PC-9 (cell line): ENCODE results near the gene AGAP1. TPM values are rescaled to one million over a fixed set of nuclear protein-coding genes. Genes with fewer than 3 reads are reported as not detected.

ENCODE experiments used
- BruUV-seq: library from RNA; stranded (reverse); fragments of 400-500 nt; replicated peaks from 2 replicates; lab custom pipeline; 2021; lab: Mats Ljungman, UMichigan
- CTCF ChIA-PET: fragments of 300-600 bp; sonication (Branson Sonifier 250); formaldehyde crosslinking; loops from one replicate; lab custom pipeline; 2022; ENCODE audit warnings: antibody characterized with exemption; lab: Charles Lee
- POLR2A ChIA-PET: fragments of 300-600 bp; sonication (Branson Sonifier 250); formaldehyde crosslinking; loops from one replicate; lab custom pipeline; 2022; ENCODE audit warnings: antibody characterized with exemption; ENCODE audit not compliant: unreplicated experiment; lab: Charles Lee
- DNase-seq, 2 experiments: peaks; one replicate each; pipeline versions ENCODE4 v3.0.0 to v3.0.0-alpha.2; 2015 to 2022; ENCODE audit warnings: mixed read lengths in 1 of 2
- H2AFZ ChIP-seq: fragments of 200-600 bp; sonication (generic); 2 replicates; pipeline ENCODE4 v1.8.1; 2017; ENCODE audit warnings: antibody characterized with exemption
- H3F3A ChIP-seq: fragments of 200-600 bp; sonication (generic); 2 replicates; pipeline ENCODE4 v1.8.1; 2017; ENCODE audit warnings: antibody characterized with exemption, mild to moderate bottlenecking, low read depth; ENCODE audit not compliant: insufficient read depth
- H3K27ac ChIP-seq: fragments of 200-600 bp; sonication (generic); 2 replicates; pipeline ENCODE4 v1.6.1; 2016; ENCODE audit warnings: mixed run types
- H3K27me3 ChIP-seq: fragments of 200-600 bp; sonication (generic); 2 replicates; pipeline ENCODE4 v1.6.1; 2016; ENCODE audit warnings: low read depth, mixed run types; ENCODE audit not compliant: insufficient read depth
- H3K36me3 ChIP-seq: fragments of 200-600 bp; sonication (generic); 2 replicates; pipeline ENCODE4 v1.6.1; 2016; ENCODE audit warnings: low read depth, mixed run types
- H3K4me1 ChIP-seq: fragments of 200-600 bp; sonication (generic); replicated peaks from 2 replicates; pipeline ENCODE4 v1.6.1; 2016; ENCODE audit warnings: mixed run types; ENCODE audit not compliant: insufficient read depth
- H3K4me2 ChIP-seq: fragments of 200-600 bp; sonication (generic); 2 replicates; pipeline ENCODE4 v1.6.1; 2017; ENCODE audit warnings: mixed run types
- H3K4me3 ChIP-seq: fragments of 200-600 bp; sonication (generic); 2 replicates; pipeline ENCODE4 v1.6.1; 2016; ENCODE audit warnings: mixed run types
- H3K79me2 ChIP-seq: fragments of 200-600 bp; sonication (generic); 2 replicates; pipeline ENCODE4 v1.6.1; 2017; ENCODE audit warnings: low read depth, mixed run types
- H3K9me2 ChIP-seq: fragments of 200-600 bp; sonication (generic); 2 replicates; pipeline ENCODE4 v1.8.1; 2017; ENCODE audit warnings: mild to moderate bottlenecking; ENCODE audit not compliant: insufficient read depth
- H3K9me3 ChIP-seq: fragments of 200-600 bp; sonication (generic); 2 replicates; pipeline ENCODE4 v1.8.1; 2016; ENCODE audit warnings: low read depth; ENCODE audit not compliant: insufficient read depth
- H4K20me1 ChIP-seq: fragments of 200-600 bp; sonication (generic); 2 replicates; pipeline ENCODE4 v1.8.1; 2017; ENCODE audit not compliant: insufficient read depth
- CTCF ChIP-seq: fragments of 200-600 bp; sonication (generic); conservative IDR thresholded peaks from 2 replicates; pipeline ENCODE4 v1.6.1; 2017; ENCODE audit warnings: mixed run types, antibody characterized with exemption, mild to moderate bottlenecking, moderate library complexity
- EZH2 ChIP-seq: fragments of 200-600 bp; sonication (generic); IDR thresholded peaks from 2 replicates; pipeline ENCODE4 v1.8.0; 2017; ENCODE audit warnings: antibody characterized with exemption, low read depth
- intact Hi-C: fragments of 100-400 bp; cut with micrococcal nuclease; formaldehyde crosslinking; loops from one replicate; pipeline ENCODE4 v1.10.0; 2022; ENCODE audit not compliant: unreplicated experiment
- total RNA-seq: library from RNA; stranded (reverse); gene quantifications from 2 replicates; pipeline ENCODE4 v1.2.3, GENCODE V29; 2021

The AGAP1 gene
- total RNA-seq, 1 experiment from 2014 or later = 91.4 TPM

DNA sequence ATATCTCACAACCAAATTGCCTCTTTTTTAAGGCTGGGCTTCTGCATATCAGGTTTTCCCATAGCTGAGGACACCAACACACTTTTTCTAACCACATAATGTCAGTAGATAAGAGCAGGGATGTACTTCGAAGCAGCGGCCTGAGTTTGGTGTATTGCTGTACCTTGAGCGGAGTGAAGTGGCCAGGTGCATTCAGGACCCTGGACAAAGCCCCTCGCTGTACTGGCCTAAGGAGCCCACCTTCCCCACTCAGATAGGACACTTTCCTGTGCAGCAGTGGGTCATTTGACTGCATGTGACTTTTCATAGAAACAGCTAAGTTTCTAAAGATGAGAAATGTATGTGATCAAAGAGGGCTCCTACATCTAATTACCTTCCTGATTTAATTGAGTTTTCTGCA lies 461.8 kb downstream of the AGAP1 start:
- Histone ChIP-seq H3K9me3 (no peaks in the 10 kb centered on the region), H4K20me1 (peaks cover 11% of the 10 kb centered on the region; the same call in 1 of the 2 replicates), H3F3A (no peaks in the 10 kb centered on the region; the same call in 1 of the 2 replicates), H3K4me1 (no peaks in the 10 kb centered on the region), H3K79me2 (no peaks in the 10 kb centered on the region), H3K27me3 (no peaks in the 10 kb centered on the region), H2AFZ (no peak overlapping the region), H3K4me3 (no peak overlapping the region), H3K4me2 (no peak overlapping the region), H3K27ac (no peak overlapping the region), H3K9me2 (no peaks in the 10 kb centered on the region), H3K36me3 (no peaks in the 10 kb centered on the region)
- intact Hi-C loops = no loop called here
- DNase-seq = no peak
- ChIA-PET CTCF (no interaction called here), POLR2A (no interaction called here)
- BruUV-seq = no TSS peak
- no peak for TF ChIP-seq CTCF
- no peak for TF ChIP-seq EZH2

GRCh38 chr2:235956281-235956970 lies 462.6 kb downstream of the AGAP1 start:
- intact Hi-C loops = no loop called here
- POLR2A ChIA-PET = no interaction called here
- no peak overlapping the region for H2AFZ ChIP-seq
- no peak for TF ChIP-seq EZH2
- TF ChIP-seq CTCF = no peak
- no peak overlapping the region for H3K4me2 ChIP-seq
- no peaks in the 10 kb centered on the region for H3K36me3 ChIP-seq
- no peaks in the 10 kb centered on the region for H3K9me2 ChIP-seq
- no peaks in the 10 kb centered on the region for H3K79me2 ChIP-seq
- CTCF ChIA-PET = no interaction called here
- H3K9me3 ChIP-seq = no peaks in the 10 kb centered on the region
- H3K4me3 ChIP-seq = no peak overlapping the region
- no peak for DNase-seq
- H3K27ac ChIP-seq = no peak overlapping the region
- no peaks in the 10 kb centered on the region for H3K4me1 ChIP-seq
- H3K27me3 ChIP-seq = no peaks in the 10 kb centered on the region
- peaks cover 11% of the 10 kb centered on the region; the same call in 1 of the 2 replicates for H4K20me1 ChIP-seq
- no TSS peak for BruUV-seq
- H3F3A ChIP-seq = no peaks in the 10 kb centered on the region

GRCh38 chr2:235957251-235957650 lies 463.4 kb downstream of the AGAP1 start:
- H3F3A ChIP-seq = no peaks in the 10 kb centered on the region
- POLR2A ChIA-PET = no interaction called here

More at GRCh38 chr2:235957251-235957650, 463.4 kb downstream of the AGAP1 start:
- Histone ChIP-seq H3K9me3 (no peaks in the 10 kb centered on the region), H3K27ac (no peak overlapping the region), H2AFZ (no peak overlapping the region), H3K79me2 (no peaks in the 10 kb centered on the region), H3K27me3 (no peaks in the 10 kb centered on the region), H3K4me1 (no peaks in the 10 kb centered on the region), H3K4me2 (no peak overlapping the region), H3K9me2 (no peaks in the 10 kb centered on the region), H4K20me1 (peaks cover 11% of the 10 kb centered on the region; the same call in 1 of the 2 replicates), H3K4me3 (no peak overlapping the region), H3K36me3 (no peaks in the 10 kb centered on the region)
- CTCF ChIA-PET = no interaction called here
- intact Hi-C loops = no loop called here
- TF ChIP-seq CTCF (no peak), EZH2 (no peak)
- no peak for DNase-seq
- no TSS peak for BruUV-seq
